Suprapubic skin (tissue), 4 donors: ENCODE measurements around the gene MAPKAPK2. TPM values are rescaled to one million over a fixed set of nuclear protein-coding genes. Genes with fewer than 3 reads are reported as not detected.

Source experiments
- DNase-seq, 2 donors: peaks; one replicate each; pipeline ENCODE4 v3.0.0-alpha.2; 2019; ENCODE audit warnings: low spot score in 2 of 2
- H3K27ac ChIP-seq: fragments of 200-600 bp; sonication (generic); one replicate; pipeline ENCODE4 v1.5.1; 2019
- H3K27me3 ChIP-seq: fragments of 200-600 bp; sonication (generic); one replicate; pipeline ENCODE4 v1.5.1; 2019
- H3K36me3 ChIP-seq: fragments of 200-600 bp; sonication (generic); one replicate; pipeline ENCODE4 v1.5.1; 2019
- H3K4me1 ChIP-seq: fragments of 200-600 bp; sonication (generic); one replicate; pipeline ENCODE4 v1.5.1; 2019
- H3K4me3 ChIP-seq: fragments of 200-600 bp; sonication (generic); one replicate; pipeline ENCODE4 v1.5.1; 2019; ENCODE audit warnings: mild to moderate bottlenecking
- H3K9me3 ChIP-seq: fragments of 200-600 bp; sonication (generic); one replicate; pipeline ENCODE4 v1.5.1; 2019
- CTCF ChIP-seq, 2 donors: fragments of 200-600 bp in 1 of 2; fragments of 450-650 bp in 1 of 2; sonication (generic) in 1 of 2; IDR thresholded peaks; one replicate each; pipeline ENCODE4 v1.5.1; 2016 to 2019; ENCODE audit warnings: antibody characterized with exemption in 2 of 2, mild to moderate bottlenecking in 1 of 2, moderate library complexity in 1 of 2
- EP300 ChIP-seq: sonication (generic); formaldehyde crosslinking; IDR thresholded peaks from one replicate; pipeline ENCODE4 v1.6.1; 2017; ENCODE audit warnings: antibody characterized with exemption
- POLR2A ChIP-seq, 2 donors: fragments of 450-650 bp; IDR thresholded peaks; one replicate each; pipeline ENCODE4 v1.6.1; 2017; ENCODE audit warnings: antibody characterized with exemption in 2 of 2, mild to moderate bottlenecking in 2 of 2, moderate library complexity in 2 of 2
- POLR2AphosphoS5 ChIP-seq, 3 donors: sonication (generic); formaldehyde crosslinking; IDR thresholded peaks; one replicate each; pipeline ENCODE4 v1.6.1; 2017; ENCODE audit warnings: antibody characterized with exemption in 3 of 3
- WGBS: methylation state at CpG from one replicate; pipeline ENCODE4 v1.1.5; 2018; 5-methylcytosine and 5-hydroxymethylcytosine counted together
- total RNA-seq, 4 donors: library from RNA; depleted of rRNA; stranded (reverse); fragments of >200 nt; gene quantifications; one replicate each; pipeline ENCODE4 v1.1.0, GENCODE V29; 2016

The MAPKAPK2 gene
- total RNA-seq, 4 donors from 2014 or later = 38.0 to 72.3 (median 62.4) TPM

GRCh38 chr1:206666954-206667665, 17.6 kb upstream of the MAPKAPK2 start:
- DNase-seq = no peak
- no peak overlapping the region for H3K27ac ChIP-seq
- no peaks in the 10 kb centered on the region for H3K9me3 ChIP-seq
- no peaks in the 10 kb centered on the region for H3K36me3 ChIP-seq
- H3K4me1 ChIP-seq = peaks cover 11% of the 10 kb centered on the region
- no peak overlapping the region for H3K4me3 ChIP-seq
- peaks cover 3% of the 10 kb centered on the region for H3K27me3 ChIP-seq
- TF ChIP-seq POLR2A (IDR thresholded peaks at IDR 0.05) = no peak
- TF ChIP-seq EP300 = no peak
- no peak for TF ChIP-seq POLR2AphosphoS5 (IDR thresholded peaks at IDR 0.05)
- no peak for TF ChIP-seq CTCF (IDR thresholded peaks at IDR 0.05)
- 73% methylated on average over 5 of the region's 5 CpGs for WGBS

GRCh38 chr1:206668351-206668750, 16.4 kb upstream of the MAPKAPK2 start:
- 57% methylated on average over 2 of the region's 2 CpGs for WGBS
- no peak for TF ChIP-seq POLR2AphosphoS5 (IDR thresholded peaks at IDR 0.05)
- TF ChIP-seq POLR2A (IDR thresholded peaks at IDR 0.05) = no peak
- TF ChIP-seq CTCF (IDR thresholded peaks at IDR 0.05) = no peak
- no peak for TF ChIP-seq EP300
- no peaks in the 10 kb centered on the region for H3K36me3 ChIP-seq
- no peak overlapping the region for H3K27ac ChIP-seq
- H3K27me3 ChIP-seq = peaks cover 3% of the 10 kb centered on the region
- H3K4me1 ChIP-seq = peaks cover 24% of the 10 kb centered on the region
- no peak overlapping the region for H3K4me3 ChIP-seq
- H3K9me3 ChIP-seq = no peaks in the 10 kb centered on the region
- DNase-seq = no peak

- 94% methylated on average over 6 of the region's 6 CpGs for WGBS
- H3K27ac ChIP-seq = no peak overlapping the region
- H3K9me3 ChIP-seq = no peaks in the 10 kb centered on the region
- H3K4me3 ChIP-seq = no peak overlapping the region
- no peak for DNase-seq
- H3K4me1 ChIP-seq = peaks cover 26% of the 10 kb centered on the region
- H3K27me3 ChIP-seq = peaks cover under 1% of the 10 kb centered on the region
- H3K36me3 ChIP-seq = no peaks in the 10 kb centered on the region
- no peak for TF ChIP-seq EP300
- TF ChIP-seq CTCF (IDR thresholded peaks at IDR 0.05) = no peak
- TF ChIP-seq POLR2AphosphoS5 (IDR thresholded peaks at IDR 0.05) = no peak
- TF ChIP-seq POLR2A (IDR thresholded peaks at IDR 0.05) = no peak
Observed at GRCh38 chr1:206668874-206669410, 15.8 kb upstream of the MAPKAPK2 start.

- H3K27me3 ChIP-seq = no peaks in the 10 kb centered on the region
Observed at GRCh38 chr1:206672011-206672688, 12.6 kb upstream of the MAPKAPK2 start.

More at GRCh38 chr1:206672011-206672688, 12.6 kb upstream of the MAPKAPK2 start:
- Histone ChIP-seq H3K9me3 (no peaks in the 10 kb centered on the region), H3K36me3 (no peaks in the 10 kb centered on the region), H3K4me1 (peaks cover 39% of the 10 kb centered on the region), H3K4me3 (no peak overlapping the region), H3K27ac (no peak overlapping the region)
- no peak for TF ChIP-seq CTCF (IDR thresholded peaks at IDR 0.05)
- TF ChIP-seq POLR2AphosphoS5 (IDR thresholded peaks at IDR 0.05) = no peak
- TF ChIP-seq EP300 = no peak
- TF ChIP-seq POLR2A (IDR thresholded peaks at IDR 0.05) = no peak
- DNase-seq = no peak
- WGBS = 46% methylated on average over 8 of the region's 8 CpGs
